HG03095 (cell line): ENCODE data around the gene CD2BP2.

ENCODE experiments used
- ATAC-seq: cut with Tn5 transposase; IDR thresholded peaks from one replicate; pipeline ENCODE4 v1.9.1; 2021; ENCODE audit warnings: moderate library complexity; ENCODE audit not compliant: unreplicated experiment

CD2BP2 gene

GRCh38 chr16:30361180-30361579, 6.1 kb upstream of the CD2BP2 start:
- no peak for ATAC-seq

DNA sequence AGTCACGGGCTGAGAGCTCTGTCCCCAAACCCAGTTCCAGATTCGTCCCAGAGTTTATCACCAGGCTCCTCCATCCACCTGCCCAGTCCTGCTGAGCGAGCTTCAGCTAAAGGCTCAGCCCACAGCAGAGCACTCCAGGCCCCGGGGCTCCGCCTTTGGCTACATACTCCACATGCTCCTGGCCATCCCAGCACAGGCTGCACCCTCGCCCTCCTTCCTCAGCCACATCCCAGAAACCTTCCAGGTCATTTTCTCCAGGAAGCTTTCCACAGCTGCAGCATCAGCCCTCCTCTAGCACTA, 4.7 kb upstream of the CD2BP2 start:
- no peak for ATAC-seq

GRCh38 chr16:30358990-30359870, 4.1 kb upstream of the CD2BP2 start:
- no peak for ATAC-seq

DNA sequence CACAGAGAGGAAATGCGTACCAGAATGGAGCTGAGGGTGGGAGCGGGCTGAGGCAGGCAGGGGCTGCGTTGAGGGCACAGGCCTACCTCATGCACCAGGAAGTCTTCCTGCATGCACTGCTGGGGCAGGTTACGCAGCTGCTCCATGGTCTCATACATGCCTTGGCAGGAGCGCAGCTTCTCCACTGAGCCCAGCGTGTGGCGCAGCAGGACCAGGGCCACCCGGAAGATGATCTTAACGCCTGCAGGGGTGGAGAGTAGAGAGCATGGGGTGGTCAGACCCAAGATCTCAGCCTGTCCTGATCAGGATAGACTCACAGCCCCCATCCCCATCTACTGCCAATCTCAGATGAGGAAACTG, 3.4 kb upstream of the CD2BP2 start:
- no peak for ATAC-seq

- no peak for ATAC-seq
Observed at GRCh38 chr16:30357715-30358576, 2.8 kb upstream of the CD2BP2 start.

DNA sequence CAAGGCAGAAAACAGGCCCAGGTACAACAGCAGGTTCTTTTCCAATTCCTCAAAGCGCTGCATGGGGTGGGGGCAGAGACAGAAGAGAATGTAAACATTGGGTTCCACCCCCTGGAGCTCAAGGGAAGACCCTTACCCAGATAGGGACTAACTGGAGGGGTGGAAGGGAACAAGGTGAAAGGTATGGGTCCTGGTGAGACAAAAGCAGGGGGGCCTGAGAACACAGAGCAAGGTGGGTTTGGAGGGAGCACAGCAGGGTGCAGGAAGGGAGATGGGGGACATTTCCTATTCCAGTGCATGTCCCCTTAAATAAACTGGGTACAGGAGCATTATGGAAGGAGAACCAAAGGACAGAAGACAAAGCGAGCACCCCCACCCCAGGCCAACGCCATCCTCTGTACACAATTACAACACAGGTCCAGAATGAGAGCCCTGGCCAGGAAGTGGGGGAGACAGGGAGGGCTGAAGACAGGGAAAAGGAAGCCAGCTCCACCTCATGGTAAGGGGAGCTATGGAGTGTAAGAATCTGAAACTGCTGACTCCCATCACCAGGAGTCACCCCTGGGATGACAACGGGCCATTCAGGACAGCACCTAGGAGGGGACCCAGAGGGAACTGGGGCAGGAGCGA, 2.1 kb upstream of the CD2BP2 start:
- ATAC-seq = no peak

- ATAC-seq = no peak
Observed at GRCh38 chr16:30356401-30357084, 1.4 kb upstream of the CD2BP2 start.

DNA sequence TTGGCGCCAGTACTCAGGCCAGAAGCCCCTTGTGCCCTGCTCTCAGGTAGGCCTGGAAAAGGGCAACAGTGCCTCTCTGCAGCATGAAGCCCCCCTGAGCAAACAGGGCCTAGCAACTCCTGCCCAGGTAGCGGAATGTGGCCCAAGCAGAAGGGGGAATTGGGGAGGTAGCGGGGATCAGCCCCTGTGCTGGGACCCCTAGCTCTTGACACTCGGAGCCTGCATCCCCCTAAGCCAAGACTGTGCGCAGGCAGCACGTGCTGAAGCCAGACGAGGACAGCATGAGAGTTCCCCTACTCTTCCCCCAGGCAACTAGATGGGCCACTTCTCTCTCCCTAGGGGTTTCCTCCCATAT, 823 bp upstream of the CD2BP2 start:
- no peak for ATAC-seq

- ATAC-seq = no peak
Observed at GRCh38 chr16:30354423-30355143, 525 bp downstream of the CD2BP2 start.

DNA sequence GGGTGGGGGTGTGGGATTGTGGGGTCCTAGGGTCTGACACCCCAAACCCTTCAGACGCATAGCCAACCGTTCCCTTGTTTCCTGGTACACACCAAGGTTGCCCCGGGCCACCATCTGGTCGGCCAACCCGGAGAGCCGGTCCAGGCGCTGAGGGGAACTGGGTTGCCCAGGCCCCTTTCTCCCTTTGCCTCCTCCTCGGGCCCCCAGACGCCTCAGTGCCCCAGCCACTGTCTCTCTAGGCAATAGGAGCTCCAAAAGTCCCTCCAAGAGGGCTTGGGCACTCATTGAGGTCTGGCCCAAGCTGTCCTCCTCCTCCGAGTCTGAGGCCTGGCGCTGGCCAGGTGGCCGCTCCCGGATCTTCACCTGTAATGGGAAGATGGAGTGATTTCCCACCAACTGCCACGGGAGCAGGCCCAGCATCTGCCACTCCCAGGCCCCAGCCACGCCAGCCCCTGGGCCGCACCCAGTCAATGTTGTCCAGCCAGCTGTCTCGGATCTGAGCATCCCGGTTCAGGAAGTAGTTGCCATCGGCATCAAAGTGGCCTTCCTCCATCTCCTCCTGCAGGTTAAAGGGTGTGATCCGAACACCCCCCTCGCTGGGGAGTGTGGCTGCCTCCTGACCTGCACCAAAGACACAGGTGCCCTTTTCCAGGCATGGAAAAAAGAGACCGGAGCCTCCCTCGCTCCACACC, 1.5 kb downstream of the CD2BP2 start:
- no peak for ATAC-seq

GRCh38 chr16:30352488-30353401, 2.4 kb downstream of the CD2BP2 start:
- ATAC-seq = no peak

- ATAC-seq = no peak
Observed at GRCh38 chr16:30351586-30352419, 3.3 kb downstream of the CD2BP2 start.

DNA sequence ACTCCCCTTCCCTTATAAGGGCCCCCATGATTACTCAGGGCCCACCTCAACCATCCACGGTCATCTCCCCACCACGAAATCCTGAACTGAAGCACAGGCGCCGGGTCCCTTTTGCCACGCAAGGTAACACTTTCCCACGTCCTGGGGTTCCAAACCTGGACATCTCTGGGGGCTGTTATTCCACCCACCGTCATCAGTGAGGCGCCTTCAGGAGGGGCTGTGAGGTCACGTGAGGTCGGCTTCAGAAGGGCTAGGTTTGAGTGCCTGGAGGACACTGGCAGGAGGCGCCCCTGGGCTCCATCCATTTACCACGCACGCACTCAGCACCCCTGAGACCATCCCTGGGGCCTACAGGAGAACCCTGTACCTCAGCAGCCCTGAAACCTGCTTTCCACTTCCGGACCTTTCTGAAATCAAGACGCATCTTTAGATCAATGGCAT, 4.1 kb downstream of the CD2BP2 start:
- no peak for ATAC-seq

DNA sequence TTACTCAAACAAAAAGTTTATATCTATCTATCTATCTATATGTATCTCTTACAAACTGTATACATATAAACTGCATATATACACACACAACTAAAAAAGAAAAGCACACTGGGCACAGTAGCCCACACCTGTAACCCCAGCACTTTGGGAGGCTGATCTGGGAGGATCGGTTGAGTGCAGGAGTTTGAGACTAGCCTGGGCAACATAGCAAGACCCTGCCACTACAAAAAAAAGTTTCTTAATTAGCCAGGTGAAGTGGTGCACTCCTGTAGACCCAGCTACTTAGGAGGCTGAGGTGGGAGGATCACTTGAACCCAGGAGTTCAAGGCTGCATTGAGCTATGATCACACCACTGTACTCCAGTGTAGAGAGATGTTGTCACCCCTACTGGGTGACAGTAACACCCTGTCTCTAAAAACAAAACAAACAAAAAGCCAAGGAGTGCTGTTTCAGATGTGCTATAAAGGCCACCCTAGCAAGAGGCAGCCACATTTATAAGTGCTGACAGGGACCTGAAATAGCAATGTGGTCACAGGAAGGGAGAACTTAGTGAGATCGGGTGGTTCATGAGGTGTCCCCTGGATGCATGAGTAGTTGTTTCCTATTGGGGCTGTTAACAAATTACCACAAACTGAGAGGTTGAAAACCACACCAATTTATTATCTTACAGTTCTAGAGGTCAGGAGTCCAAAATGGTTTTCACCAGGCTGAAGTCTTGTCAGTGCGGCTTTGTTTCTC, 4.8 kb downstream of the CD2BP2 start:
- peak; percentile 33 for ATAC-seq

- no peak for ATAC-seq
Observed at GRCh38 chr16:30349675-30350074, 5.4 kb downstream of the CD2BP2 start.

- no peak for ATAC-seq
Observed at GRCh38 chr16:30348929-30349328, 6.2 kb downstream of the CD2BP2 start.

DNA sequence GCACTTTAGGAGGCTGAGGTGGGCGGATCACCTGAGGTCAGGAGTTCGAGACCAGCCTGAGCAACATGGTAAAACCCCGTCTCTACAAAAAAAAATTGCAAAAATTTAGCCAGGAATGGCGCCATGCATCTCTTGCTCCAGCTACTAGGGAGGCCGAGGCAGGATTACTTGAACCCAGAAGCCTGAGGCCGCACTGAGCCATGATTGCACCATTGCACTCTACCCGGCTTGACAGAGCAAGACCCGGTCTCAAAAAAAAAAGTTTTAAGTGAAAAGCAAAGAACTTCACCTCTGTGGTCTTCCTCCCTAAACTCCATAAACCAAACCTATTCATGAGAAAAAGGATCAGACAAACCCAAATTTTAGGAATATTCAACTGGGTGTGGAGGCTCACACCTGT, 7.0 kb downstream of the CD2BP2 start:
- no peak for ATAC-seq
